SK-N-SH (cell line): ENCODE data around the gene PRKN.

ENCODE experiments used
- CHD2 ChIP-seq: fragments of 150-350 bp; IDR thresholded peaks from 2 replicates; pipeline ENCODE4 v1.6.1; 2018; ENCODE audit warnings: low read length; ENCODE audit not compliant: partially characterized antibody
- CTCF ChIP-seq: fragments of 200-600 bp; sonication (generic); IDR thresholded peaks from 2 replicates; pipeline ENCODE4 v1.6.1; 2017; ENCODE audit warnings: antibody characterized with exemption, mild to moderate bottlenecking, moderate library complexity
- EP300 ChIP-seq, 2 experiments: IDR thresholded peaks; 2 replicates each; pipeline versions ENCODE4 v1.4.0 to v1.6.1; 2012; ENCODE audit warnings: borderline replicate concordance in 1 of 2, low read depth in 1 of 2, low read length in 1 of 2
- FOXJ3 ChIP-seq: sonication (generic); formaldehyde crosslinking; IDR thresholded peaks from 2 replicates; pipeline ENCODE4 v1.5.1; 2020; ENCODE audit warnings: mild to moderate bottlenecking, missing genetic modification reagents
- GABPA ChIP-seq: IDR thresholded peaks from 2 replicates; pipeline ENCODE4 v1.4.0; 2012; ENCODE audit warnings: low read depth, mild to moderate bottlenecking
- GATA2 ChIP-seq: sonication (generic); formaldehyde crosslinking; IDR thresholded peaks from 2 replicates; pipeline ENCODE4 v1.5.0; 2020; ENCODE audit warnings: mild to moderate bottlenecking, missing genetic modification reagents
- POLR2AphosphoS5 ChIP-seq: IDR thresholded peaks from 2 replicates; pipeline ENCODE4 v1.6.1; 2012; ENCODE audit warnings: low read depth, low read length
- RFX5 ChIP-seq: IDR thresholded peaks from 2 replicates; pipeline ENCODE4 v1.6.1; 2012; ENCODE audit warnings: mild to moderate bottlenecking, improper control_type of control experiment, low read length
- RXRA ChIP-seq: IDR thresholded peaks from 2 replicates; pipeline ENCODE4 v1.4.0; 2012; ENCODE audit warnings: low read depth, mild to moderate bottlenecking, borderline replicate concordance
- SMC3 ChIP-seq: IDR thresholded peaks from 2 replicates; pipeline ENCODE4 v1.6.1; 2012; ENCODE audit warnings: low read depth, low read length, improper control_type of control experiment
- YY1 ChIP-seq: IDR thresholded peaks from 2 replicates; pipeline ENCODE4 v1.4.0; 2012; ENCODE audit warnings: low read depth, mild to moderate bottlenecking
- TF ChIP-seq, protein P1 (sequence below): IDR thresholded peaks from 2 replicates; pipeline ENCODE4 v1.4.0; 2012; ENCODE audit warnings: low read depth
- TF ChIP-seq, protein P2 (sequence below): IDR thresholded peaks from 2 replicates; pipeline ENCODE4 v1.4.0; 2012; ENCODE audit warnings: low read depth, borderline replicate concordance
- TF ChIP-seq, protein P3 (sequence below): IDR thresholded peaks from 2 replicates; pipeline ENCODE4 v1.4.0; 2012; ENCODE audit warnings: low read depth, borderline replicate concordance

GRCh38 chr6:161679980-161680538 lies 1047.5 kb downstream of the PRKN start:
- no peak for TF ChIP-seq POLR2AphosphoS5
- no peak for TF ChIP-seq EP300 (IDR thresholded peaks at IDR 0.05; ENCODE audit: borderline replicate concordance in 1 of 2, low read depth in 1 of 2, low read length in 1 of 2)
- no peak for TF ChIP-seq GABPA
- TF ChIP-seq CTCF: no peak
- TF ChIP-seq, protein P1, sequence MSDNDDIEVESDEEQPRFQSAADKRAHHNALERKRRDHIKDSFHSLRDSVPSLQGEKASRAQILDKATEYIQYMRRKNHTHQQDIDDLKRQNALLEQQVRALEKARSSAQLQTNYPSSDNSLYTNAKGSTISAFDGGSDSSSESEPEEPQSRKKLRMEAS: no peak
- TF ChIP-seq, protein P2, sequence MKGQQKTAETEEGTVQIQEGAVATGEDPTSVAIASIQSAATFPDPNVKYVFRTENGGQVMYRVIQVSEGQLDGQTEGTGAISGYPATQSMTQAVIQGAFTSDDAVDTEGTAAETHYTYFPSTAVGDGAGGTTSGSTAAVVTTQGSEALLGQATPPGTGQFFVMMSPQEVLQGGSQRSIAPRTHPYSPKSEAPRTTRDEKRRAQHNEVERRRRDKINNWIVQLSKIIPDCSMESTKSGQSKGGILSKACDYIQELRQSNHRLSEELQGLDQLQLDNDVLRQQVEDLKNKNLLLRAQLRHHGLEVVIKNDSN: no peak
- no peak for TF ChIP-seq CHD2
- TF ChIP-seq, protein P3, sequence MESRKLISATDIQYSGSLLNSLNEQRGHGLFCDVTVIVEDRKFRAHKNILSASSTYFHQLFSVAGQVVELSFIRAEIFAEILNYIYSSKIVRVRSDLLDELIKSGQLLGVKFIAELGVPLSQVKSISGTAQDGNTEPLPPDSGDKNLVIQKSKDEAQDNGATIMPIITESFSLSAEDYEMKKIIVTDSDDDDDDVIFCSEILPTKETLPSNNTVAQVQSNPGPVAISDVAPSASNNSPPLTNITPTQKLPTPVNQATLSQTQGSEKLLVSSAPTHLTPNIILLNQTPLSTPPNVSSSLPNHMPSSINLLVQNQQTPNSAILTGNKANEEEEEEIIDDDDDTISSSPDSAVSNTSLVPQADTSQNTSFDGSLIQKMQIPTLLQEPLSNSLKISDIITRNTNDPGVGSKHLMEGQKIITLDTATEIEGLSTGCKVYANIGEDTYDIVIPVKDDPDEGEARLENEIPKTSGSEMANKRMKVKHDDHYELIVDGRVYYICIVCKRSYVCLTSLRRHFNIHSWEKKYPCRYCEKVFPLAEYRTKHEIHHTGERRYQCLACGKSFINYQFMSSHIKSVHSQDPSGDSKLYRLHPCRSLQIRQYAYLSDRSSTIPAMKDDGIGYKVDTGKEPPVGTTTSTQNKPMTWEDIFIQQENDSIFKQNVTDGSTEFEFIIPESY: no peak
- TF ChIP-seq RXRA: no peak
- no peak for TF ChIP-seq YY1
- TF ChIP-seq SMC3: no peak
- no peak for TF ChIP-seq RFX5
- TF ChIP-seq FOXJ3 (CRISPR knock-in tag): no peak
- TF ChIP-seq GATA2 (CRISPR knock-in tag): no peak
